ENCODE results near the gene RIPOR3. TPM values are rescaled to one million over a fixed set of nuclear protein-coding genes. Genes with fewer than 3 reads are reported as not detected.

Gene RIPOR3
- polyA plus RNA-seq, 1 of the 3 experiments (the other 2 are of a cell fraction) = 1.2 TPM

DNA sequence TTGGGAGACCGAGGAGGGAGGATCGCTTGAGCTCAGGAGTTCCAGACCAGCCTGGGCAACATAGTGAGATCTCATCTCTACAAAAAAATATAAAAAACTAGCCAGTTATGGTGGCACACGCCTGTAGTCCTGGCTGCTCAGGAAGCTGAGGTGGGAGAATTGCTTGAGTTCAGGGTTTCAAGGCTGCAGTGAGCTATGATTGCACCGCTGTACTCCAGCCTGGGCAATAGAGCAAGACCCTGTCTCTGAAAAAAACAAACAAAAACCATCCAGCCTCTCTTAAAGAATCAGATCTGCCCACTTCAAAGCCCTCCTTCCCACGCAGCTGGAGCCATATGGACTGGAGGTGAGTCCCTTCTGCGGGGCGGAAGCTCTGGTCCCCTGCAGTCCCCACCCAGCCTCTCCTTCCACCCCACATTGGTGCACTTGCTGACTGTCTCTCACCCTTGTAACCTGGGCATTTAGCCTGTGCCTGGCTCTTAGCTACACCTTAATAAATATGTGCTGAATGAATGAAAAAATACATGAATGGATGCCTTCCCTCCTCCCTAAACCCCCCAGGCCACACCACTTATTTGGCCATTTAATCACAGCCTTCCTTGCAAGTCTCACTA is 32.9 kb upstream of the RIPOR3 start:
- TF ChIP-seq ELF1 (IDR thresholded peaks at IDR 0.05) (no peak), POLR2AphosphoS5 (IDR thresholded peaks at IDR 0.05; ENCODE audit: low read depth, low read length) (no peak), NRF1 (IDR thresholded peaks at IDR 0.05; ENCODE audit: low read depth, low read length) (no peak)
- TF ChIP-seq, protein P1, sequence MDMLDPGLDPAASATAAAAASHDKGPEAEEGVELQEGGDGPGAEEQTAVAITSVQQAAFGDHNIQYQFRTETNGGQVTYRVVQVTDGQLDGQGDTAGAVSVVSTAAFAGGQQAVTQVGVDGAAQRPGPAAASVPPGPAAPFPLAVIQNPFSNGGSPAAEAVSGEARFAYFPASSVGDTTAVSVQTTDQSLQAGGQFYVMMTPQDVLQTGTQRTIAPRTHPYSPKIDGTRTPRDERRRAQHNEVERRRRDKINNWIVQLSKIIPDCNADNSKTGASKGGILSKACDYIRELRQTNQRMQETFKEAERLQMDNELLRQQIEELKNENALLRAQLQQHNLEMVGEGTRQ (IDR thresholded peaks at IDR 0.05; ENCODE audit: borderline replicate concordance, low read depth, low read length) = no peak
- TF ChIP-seq, protein P2, sequence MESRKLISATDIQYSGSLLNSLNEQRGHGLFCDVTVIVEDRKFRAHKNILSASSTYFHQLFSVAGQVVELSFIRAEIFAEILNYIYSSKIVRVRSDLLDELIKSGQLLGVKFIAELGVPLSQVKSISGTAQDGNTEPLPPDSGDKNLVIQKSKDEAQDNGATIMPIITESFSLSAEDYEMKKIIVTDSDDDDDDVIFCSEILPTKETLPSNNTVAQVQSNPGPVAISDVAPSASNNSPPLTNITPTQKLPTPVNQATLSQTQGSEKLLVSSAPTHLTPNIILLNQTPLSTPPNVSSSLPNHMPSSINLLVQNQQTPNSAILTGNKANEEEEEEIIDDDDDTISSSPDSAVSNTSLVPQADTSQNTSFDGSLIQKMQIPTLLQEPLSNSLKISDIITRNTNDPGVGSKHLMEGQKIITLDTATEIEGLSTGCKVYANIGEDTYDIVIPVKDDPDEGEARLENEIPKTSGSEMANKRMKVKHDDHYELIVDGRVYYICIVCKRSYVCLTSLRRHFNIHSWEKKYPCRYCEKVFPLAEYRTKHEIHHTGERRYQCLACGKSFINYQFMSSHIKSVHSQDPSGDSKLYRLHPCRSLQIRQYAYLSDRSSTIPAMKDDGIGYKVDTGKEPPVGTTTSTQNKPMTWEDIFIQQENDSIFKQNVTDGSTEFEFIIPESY (IDR thresholded peaks at IDR 0.05; ENCODE audit: borderline replicate concordance, low read depth) = no peak
- Histone ChIP-seq H3K79me2 (ENCODE audit: insufficient read depth) (no peaks in the 10 kb centered on the region), H3K36me3 (replicated peaks in 1 of 2; ENCODE audit: control insufficient read depth in 1 of 2, insufficient read depth in 2 of 2, low read length in 1 of 2) (no peaks in the 10 kb centered on the region), H3K27ac (ENCODE audit: low read depth in 2 of 2, low read length in 1 of 2) (peak overlapping the region in 1 of 2 experiments; percentile 66; a peak in 2 of 4 replicates), H3K4me3 (ENCODE audit: low read depth in 2 of 2, low read length in 1 of 2) (no peak overlapping the region), H3F3A (replicated peaks; ENCODE audit: insufficient read depth) (peaks cover 5% of the 10 kb centered on the region), H3K9ac (peak overlapping the region; percentile 35; the same call in 1 of the 2 replicates), H2AFZ (ENCODE audit: low read depth) (peak overlapping the region; percentile 87), H3K4me1 (ENCODE audit: control insufficient read depth in 1 of 2, insufficient read depth in 2 of 2, low read depth in 1 of 2, low read length in 1 of 2) (peaks cover 5 to 13% of the 10 kb centered on the region in 2 experiments; a peak in 3 of 4 replicates), H3K4me2 (peak overlapping the region; percentile 67), H3K9me2 (no peaks in the 10 kb centered on the region), H3K9me3 (no peaks in the 10 kb centered on the region), H4K20me1 (ENCODE audit: insufficient read depth) (no peaks in the 10 kb centered on the region), H3K27me3 (ENCODE audit: insufficient read depth) (no peaks in the 10 kb centered on the region)
- DNase-seq = no peak
- POLR2A ChIA-PET = interaction anchor here (0.6 kb wide), 1 partner anchor 15 kb away, joined by 3 read pairs; no protein-coding TSS in a partner anchor
- whole genome bisulfite sequencing (ENCODE audit: low lambda C conversion rate) = 94% methylated on average over 7 of the region's 7 CpGs
- CTCF ChIA-PET = interaction anchor here (1.1 to 3.2 kb wide), 6 partner anchors 10 to 136 kb away, joined by 3 to 10 read pairs (median 6); partner anchors contain the start of gene BCAS4

DNA sequence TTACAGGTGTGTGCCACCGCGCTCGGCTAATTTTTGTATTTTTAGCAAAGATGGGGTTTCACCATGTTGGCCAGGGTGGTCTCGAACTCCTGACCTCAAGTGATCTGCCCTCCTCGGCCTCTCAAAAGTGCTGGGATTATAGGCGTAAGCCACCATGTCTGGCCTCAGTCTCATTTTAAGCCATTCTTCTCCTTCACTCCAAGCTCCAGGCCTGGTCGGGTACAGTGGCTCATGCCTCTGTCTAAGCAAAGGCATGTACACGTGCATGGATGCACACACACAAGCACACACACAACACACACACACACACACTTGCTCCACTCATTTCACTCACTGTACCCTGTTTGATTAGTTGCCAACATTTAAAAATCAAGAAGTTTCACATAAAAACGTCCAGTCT is 32.3 kb upstream of the RIPOR3 start:
- Histone ChIP-seq H3K27me3 (ENCODE audit: insufficient read depth) (no peaks in the 10 kb centered on the region), H3K4me3 (ENCODE audit: low read depth in 2 of 2, low read length in 1 of 2) (no peak overlapping the region), H3K9me3 (no peaks in the 10 kb centered on the region), H3K4me2 (no peak overlapping the region), H3K36me3 (replicated peaks in 1 of 2; ENCODE audit: control insufficient read depth in 1 of 2, insufficient read depth in 2 of 2, low read length in 1 of 2) (no peaks in the 10 kb centered on the region), H3F3A (replicated peaks; ENCODE audit: insufficient read depth) (peaks cover 5% of the 10 kb centered on the region), H4K20me1 (ENCODE audit: insufficient read depth) (no peaks in the 10 kb centered on the region), H3K9me2 (no peaks in the 10 kb centered on the region), H2AFZ (ENCODE audit: low read depth) (no peak overlapping the region), H3K9ac (no peak overlapping the region), H3K79me2 (ENCODE audit: insufficient read depth) (no peaks in the 10 kb centered on the region), H3K4me1 (ENCODE audit: control insufficient read depth in 1 of 2, insufficient read depth in 2 of 2, low read depth in 1 of 2, low read length in 1 of 2) (peaks cover 5 to 13% of the 10 kb centered on the region in 2 experiments; a peak in 3 of 4 replicates), H3K27ac (ENCODE audit: low read depth in 2 of 2, low read length in 1 of 2) (no peak overlapping the region)
- ChIA-PET POLR2A (no interaction called here), CTCF (interaction anchor here (1.1 to 3.2 kb wide), 4 partner anchors 10 to 135 kb away, joined by 3 to 10 read pairs (median 6); no protein-coding TSS in a partner anchor)
- WGBS (ENCODE audit: low lambda C conversion rate) = 91% methylated on average over 9 of the region's 9 CpGs
- no peak for DNase-seq
- TF ChIP-seq, protein P3, sequence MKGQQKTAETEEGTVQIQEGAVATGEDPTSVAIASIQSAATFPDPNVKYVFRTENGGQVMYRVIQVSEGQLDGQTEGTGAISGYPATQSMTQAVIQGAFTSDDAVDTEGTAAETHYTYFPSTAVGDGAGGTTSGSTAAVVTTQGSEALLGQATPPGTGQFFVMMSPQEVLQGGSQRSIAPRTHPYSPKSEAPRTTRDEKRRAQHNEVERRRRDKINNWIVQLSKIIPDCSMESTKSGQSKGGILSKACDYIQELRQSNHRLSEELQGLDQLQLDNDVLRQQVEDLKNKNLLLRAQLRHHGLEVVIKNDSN (IDR thresholded peaks at IDR 0.05; ENCODE audit: borderline replicate concordance, low read depth) = no peak
- TF ChIP-seq EP300 (IDR thresholded peaks at IDR 0.05; ENCODE audit: borderline replicate concordance in 1 of 2, low read depth in 1 of 2, low read length in 1 of 2) (no peak), MXI1 (IDR thresholded peaks at IDR 0.05; ENCODE audit: low read depth, low read length) (no peak), CHD2 (IDR thresholded peaks at IDR 0.05; ENCODE audit: low read length, partially characterized antibody) (no peak), FOXJ3 (CRISPR knock-in tag; IDR thresholded peaks at IDR 0.05) (no peak), GATA2 (CRISPR knock-in tag; IDR thresholded peaks at IDR 0.05) (no peak), TEAD4 (IDR thresholded peaks at IDR 0.05; ENCODE audit: borderline replicate concordance, insufficient read depth) (no peak)
- TF ChIP-seq, protein P4, sequence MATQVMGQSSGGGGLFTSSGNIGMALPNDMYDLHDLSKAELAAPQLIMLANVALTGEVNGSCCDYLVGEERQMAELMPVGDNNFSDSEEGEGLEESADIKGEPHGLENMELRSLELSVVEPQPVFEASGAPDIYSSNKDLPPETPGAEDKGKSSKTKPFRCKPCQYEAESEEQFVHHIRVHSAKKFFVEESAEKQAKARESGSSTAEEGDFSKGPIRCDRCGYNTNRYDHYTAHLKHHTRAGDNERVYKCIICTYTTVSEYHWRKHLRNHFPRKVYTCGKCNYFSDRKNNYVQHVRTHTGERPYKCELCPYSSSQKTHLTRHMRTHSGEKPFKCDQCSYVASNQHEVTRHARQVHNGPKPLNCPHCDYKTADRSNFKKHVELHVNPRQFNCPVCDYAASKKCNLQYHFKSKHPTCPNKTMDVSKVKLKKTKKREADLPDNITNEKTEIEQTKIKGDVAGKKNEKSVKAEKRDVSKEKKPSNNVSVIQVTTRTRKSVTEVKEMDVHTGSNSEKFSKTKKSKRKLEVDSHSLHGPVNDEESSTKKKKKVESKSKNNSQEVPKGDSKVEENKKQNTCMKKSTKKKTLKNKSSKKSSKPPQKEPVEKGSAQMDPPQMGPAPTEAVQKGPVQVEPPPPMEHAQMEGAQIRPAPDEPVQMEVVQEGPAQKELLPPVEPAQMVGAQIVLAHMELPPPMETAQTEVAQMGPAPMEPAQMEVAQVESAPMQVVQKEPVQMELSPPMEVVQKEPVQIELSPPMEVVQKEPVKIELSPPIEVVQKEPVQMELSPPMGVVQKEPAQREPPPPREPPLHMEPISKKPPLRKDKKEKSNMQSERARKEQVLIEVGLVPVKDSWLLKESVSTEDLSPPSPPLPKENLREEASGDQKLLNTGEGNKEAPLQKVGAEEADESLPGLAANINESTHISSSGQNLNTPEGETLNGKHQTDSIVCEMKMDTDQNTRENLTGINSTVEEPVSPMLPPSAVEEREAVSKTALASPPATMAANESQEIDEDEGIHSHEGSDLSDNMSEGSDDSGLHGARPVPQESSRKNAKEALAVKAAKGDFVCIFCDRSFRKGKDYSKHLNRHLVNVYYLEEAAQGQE (IDR thresholded peaks at IDR 0.05; ENCODE audit: low read depth, low read length) = no peak
- TF ChIP-seq, protein P5, sequence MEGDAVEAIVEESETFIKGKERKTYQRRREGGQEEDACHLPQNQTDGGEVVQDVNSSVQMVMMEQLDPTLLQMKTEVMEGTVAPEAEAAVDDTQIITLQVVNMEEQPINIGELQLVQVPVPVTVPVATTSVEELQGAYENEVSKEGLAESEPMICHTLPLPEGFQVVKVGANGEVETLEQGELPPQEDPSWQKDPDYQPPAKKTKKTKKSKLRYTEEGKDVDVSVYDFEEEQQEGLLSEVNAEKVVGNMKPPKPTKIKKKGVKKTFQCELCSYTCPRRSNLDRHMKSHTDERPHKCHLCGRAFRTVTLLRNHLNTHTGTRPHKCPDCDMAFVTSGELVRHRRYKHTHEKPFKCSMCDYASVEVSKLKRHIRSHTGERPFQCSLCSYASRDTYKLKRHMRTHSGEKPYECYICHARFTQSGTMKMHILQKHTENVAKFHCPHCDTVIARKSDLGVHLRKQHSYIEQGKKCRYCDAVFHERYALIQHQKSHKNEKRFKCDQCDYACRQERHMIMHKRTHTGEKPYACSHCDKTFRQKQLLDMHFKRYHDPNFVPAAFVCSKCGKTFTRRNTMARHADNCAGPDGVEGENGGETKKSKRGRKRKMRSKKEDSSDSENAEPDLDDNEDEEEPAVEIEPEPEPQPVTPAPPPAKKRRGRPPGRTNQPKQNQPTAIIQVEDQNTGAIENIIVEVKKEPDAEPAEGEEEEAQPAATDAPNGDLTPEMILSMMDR (IDR thresholded peaks at IDR 0.05) = no peak
- TF ChIP-seq, protein P6, sequence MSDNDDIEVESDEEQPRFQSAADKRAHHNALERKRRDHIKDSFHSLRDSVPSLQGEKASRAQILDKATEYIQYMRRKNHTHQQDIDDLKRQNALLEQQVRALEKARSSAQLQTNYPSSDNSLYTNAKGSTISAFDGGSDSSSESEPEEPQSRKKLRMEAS (IDR thresholded peaks at IDR 0.05; ENCODE audit: low read depth) = no peak

Data from SK-N-SH (cell line).